ENCODE measurements around the gene CLMN. TPM values are rescaled to one million over a fixed set of nuclear protein-coding genes. Genes with fewer than 3 reads are reported as not detected.

CLMN gene
- total RNA-seq, 2 donors from 2014 or later = 2.5 to 3.0 TPM

- Mint-ChIP-seq H3K4me3 (no peak overlapping the region), H3K36me3 (ENCODE audit: insufficient read depth in 2 of 2) (peaks cover 3 to 4% of the 10 kb centered on the region in 2 donors), H3K27ac (no peak overlapping the region), H3K9me3 (peaks cover 2 to 6% of the 10 kb centered on the region in 2 donors), H3K4me1 (ENCODE audit: low read depth) (no peaks in the 10 kb centered on the region), H3K27me3 (ENCODE audit: low read depth) (peaks cover 18% of the 10 kb centered on the region)
- ATAC-seq (replicated peaks in 1 of 2) (no peak), DNase-seq (no peak)
Observed at GRCh38 chr14:95353007-95353406, 33.3 kb upstream of the CLMN start.

GRCh38 chr14:95352481-95352880 is 32.8 kb upstream of the CLMN start:
- H3K27ac Mint-ChIP-seq = no peak overlapping the region

DNA sequence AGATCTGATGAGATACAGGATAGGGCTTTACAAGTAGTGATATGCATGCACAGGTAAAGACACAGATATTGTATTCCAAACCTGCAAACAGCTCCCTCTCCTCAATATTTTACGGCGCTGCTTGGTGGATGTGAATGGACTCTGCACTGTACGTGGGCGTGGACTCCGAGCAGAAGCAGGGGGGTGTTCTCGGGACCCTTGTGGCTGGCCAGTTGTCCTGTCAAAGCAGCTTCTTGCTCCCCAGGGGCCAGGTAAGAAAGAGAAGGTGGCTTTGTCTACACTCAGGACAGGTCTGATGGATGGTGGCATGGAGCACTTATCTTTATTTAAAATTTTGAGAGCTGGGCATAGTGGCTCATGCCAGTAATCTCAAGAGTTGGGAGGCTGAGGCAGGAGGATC is 29.5 kb upstream of the CLMN start:
- peaks cover 2 to 3% of the 10 kb centered on the region in 2 donors for H3K36me3 Mint-ChIP-seq (ENCODE audit: insufficient read depth in 2 of 2)
- peaks cover 36% of the 10 kb centered on the region for H3K27me3 Mint-ChIP-seq (ENCODE audit: low read depth)
- no peak for DNase-seq
- ATAC-seq (replicated peaks in 1 of 2) = no peak
- peaks cover 2 to 3% of the 10 kb centered on the region in 2 donors for H3K9me3 Mint-ChIP-seq
- H3K27ac Mint-ChIP-seq = no peak overlapping the region
- no peak overlapping the region for H3K4me3 Mint-ChIP-seq
- H3K4me1 Mint-ChIP-seq (ENCODE audit: low read depth) = no peaks in the 10 kb centered on the region

More at GRCh38 chr14:95352481-95352880, 32.8 kb upstream of the CLMN start:
- ATAC-seq (replicated peaks in 1 of 2) = no peak
- H3K4me1 Mint-ChIP-seq (ENCODE audit: low read depth) = no peaks in the 10 kb centered on the region
- H3K27me3 Mint-ChIP-seq (ENCODE audit: low read depth) = peaks cover 18% of the 10 kb centered on the region
- no peak overlapping the region for H3K4me3 Mint-ChIP-seq
- peaks cover 2 to 6% of the 10 kb centered on the region in 2 donors for H3K9me3 Mint-ChIP-seq
- H3K36me3 Mint-ChIP-seq (ENCODE audit: insufficient read depth in 2 of 2) = peaks cover 3 to 4% of the 10 kb centered on the region in 2 donors
- DNase-seq = no peak

- ATAC-seq (replicated peaks in 1 of 2) = no peak
- Mint-ChIP-seq H3K27ac (no peak overlapping the region), H3K4me1 (ENCODE audit: low read depth) (no peaks in the 10 kb centered on the region), H3K27me3 (ENCODE audit: low read depth) (peaks cover 37% of the 10 kb centered on the region), H3K36me3 (ENCODE audit: insufficient read depth in 2 of 2) (no peaks in the 10 kb centered on the region), H3K9me3 (no peaks in the 10 kb centered on the region), H3K4me3 (no peak overlapping the region)
- DNase-seq = no peak
Observed at GRCh38 chr14:95348395-95349080, 28.8 kb upstream of the CLMN start.

- H3K4me1 Mint-ChIP-seq (ENCODE audit: low read depth) = no peaks in the 10 kb centered on the region
- H3K27ac Mint-ChIP-seq = no peak overlapping the region
- no peaks in the 10 kb centered on the region for H3K9me3 Mint-ChIP-seq
- H3K36me3 Mint-ChIP-seq (ENCODE audit: insufficient read depth in 2 of 2) = no peaks in the 10 kb centered on the region
- no peak for DNase-seq
- no peak overlapping the region for H3K4me3 Mint-ChIP-seq
- ATAC-seq (replicated peaks in 1 of 2) = no peak
- peaks cover 41% of the 10 kb centered on the region for H3K27me3 Mint-ChIP-seq (ENCODE audit: low read depth)
Observed at GRCh38 chr14:95346820-95347219, 27.1 kb upstream of the CLMN start.

DNA sequence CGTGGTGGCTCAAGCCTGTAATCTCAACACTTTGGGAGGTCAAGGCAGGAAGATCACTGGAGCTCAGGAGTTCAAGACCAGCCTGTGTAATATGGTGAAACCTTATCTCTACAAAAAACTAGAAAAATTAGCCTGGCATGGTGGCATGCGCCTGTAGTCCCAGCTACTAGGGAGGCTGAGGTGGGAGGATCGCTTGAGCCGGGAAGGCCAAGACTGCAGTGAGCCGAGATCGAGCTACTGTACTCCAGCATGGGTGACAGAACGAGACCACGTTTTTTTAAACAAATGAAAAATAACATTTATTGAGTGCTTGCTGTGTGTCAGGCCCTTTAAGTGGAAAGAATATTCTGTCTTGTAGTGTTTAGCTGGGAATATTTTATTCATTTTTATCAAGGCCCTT is 26.6 kb upstream of the CLMN start:
- no peaks in the 10 kb centered on the region for H3K9me3 Mint-ChIP-seq
- H3K4me1 Mint-ChIP-seq (ENCODE audit: low read depth) = no peaks in the 10 kb centered on the region
- no peak for DNase-seq
- peaks cover 46% of the 10 kb centered on the region for H3K27me3 Mint-ChIP-seq (ENCODE audit: low read depth)
- H3K4me3 Mint-ChIP-seq = no peak overlapping the region
- no peak for ATAC-seq (replicated peaks in 1 of 2)
- no peak overlapping the region for H3K27ac Mint-ChIP-seq
- no peaks in the 10 kb centered on the region for H3K36me3 Mint-ChIP-seq (ENCODE audit: insufficient read depth in 2 of 2)

- ATAC-seq (replicated peaks in 1 of 2) = no peak
- H3K27ac Mint-ChIP-seq = no peak overlapping the region
- H3K27me3 Mint-ChIP-seq (ENCODE audit: low read depth) = peaks cover 49% of the 10 kb centered on the region
- peaks cover 0 to 2% of the 10 kb centered on the region in 2 donors for H3K9me3 Mint-ChIP-seq
- no peak overlapping the region for H3K4me3 Mint-ChIP-seq
- H3K4me1 Mint-ChIP-seq (ENCODE audit: low read depth) = no peaks in the 10 kb centered on the region
- no peak for DNase-seq
- peaks cover 0 to 3% of the 10 kb centered on the region in 2 donors for H3K36me3 Mint-ChIP-seq (ENCODE audit: insufficient read depth in 2 of 2)
Observed at GRCh38 chr14:95345032-95345431, 25.3 kb upstream of the CLMN start.

GRCh38 chr14:95344536-95344935 is 24.8 kb upstream of the CLMN start:
- ATAC-seq (replicated peaks in 1 of 2) (no peak), DNase-seq (no peak)
- Mint-ChIP-seq H3K36me3 (ENCODE audit: insufficient read depth in 2 of 2) (peaks cover 0 to 3% of the 10 kb centered on the region in 2 donors), H3K4me1 (ENCODE audit: low read depth) (no peaks in the 10 kb centered on the region), H3K4me3 (no peak overlapping the region), H3K9me3 (peaks cover 0 to 2% of the 10 kb centered on the region in 2 donors), H3K27me3 (ENCODE audit: low read depth) (peaks cover 46% of the 10 kb centered on the region), H3K27ac (no peak overlapping the region)

- Mint-ChIP-seq H3K4me1 (ENCODE audit: low read depth) (no peaks in the 10 kb centered on the region), H3K4me3 (no peak overlapping the region), H3K36me3 (ENCODE audit: insufficient read depth in 2 of 2) (peaks cover 0 to 3% of the 10 kb centered on the region in 2 donors), H3K27ac (no peak overlapping the region), H3K27me3 (ENCODE audit: low read depth) (peaks cover 43% of the 10 kb centered on the region), H3K9me3 (peaks cover 0 to 2% of the 10 kb centered on the region in 2 donors)
- DNase-seq (no peak), ATAC-seq (replicated peaks in 1 of 2) (no peak)
Observed at GRCh38 chr14:95341564-95341963, 21.9 kb upstream of the CLMN start.

DNA sequence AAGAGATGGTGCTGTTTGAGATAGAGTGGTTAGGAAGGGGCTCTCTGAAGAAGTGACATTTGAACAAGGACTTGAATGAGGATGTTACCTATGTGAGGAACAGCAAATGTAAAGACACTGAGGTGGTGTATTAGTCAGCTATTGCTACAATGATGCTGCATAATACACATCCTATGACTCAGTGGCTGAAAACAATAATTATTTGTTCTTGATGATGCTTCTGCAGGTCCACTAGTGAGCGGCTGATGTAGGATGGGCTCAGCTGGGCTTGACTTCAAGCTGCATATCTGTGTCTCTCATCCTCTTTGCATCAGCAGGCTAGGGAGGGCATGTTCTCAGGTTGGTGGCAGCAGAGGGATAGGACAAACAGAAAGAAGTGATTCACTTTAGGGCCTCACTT is 21.4 kb upstream of the CLMN start:
- Mint-ChIP-seq H3K9me3 (peaks cover 0 to 2% of the 10 kb centered on the region in 2 donors), H3K36me3 (ENCODE audit: insufficient read depth in 2 of 2) (peaks cover 0 to 3% of the 10 kb centered on the region in 2 donors), H3K27ac (no peak overlapping the region), H3K4me3 (no peak overlapping the region), H3K27me3 (ENCODE audit: low read depth) (peaks cover 47% of the 10 kb centered on the region), H3K4me1 (ENCODE audit: low read depth) (no peaks in the 10 kb centered on the region)
- no peak for DNase-seq
- ATAC-seq (replicated peaks in 1 of 2) = no peak

DNA sequence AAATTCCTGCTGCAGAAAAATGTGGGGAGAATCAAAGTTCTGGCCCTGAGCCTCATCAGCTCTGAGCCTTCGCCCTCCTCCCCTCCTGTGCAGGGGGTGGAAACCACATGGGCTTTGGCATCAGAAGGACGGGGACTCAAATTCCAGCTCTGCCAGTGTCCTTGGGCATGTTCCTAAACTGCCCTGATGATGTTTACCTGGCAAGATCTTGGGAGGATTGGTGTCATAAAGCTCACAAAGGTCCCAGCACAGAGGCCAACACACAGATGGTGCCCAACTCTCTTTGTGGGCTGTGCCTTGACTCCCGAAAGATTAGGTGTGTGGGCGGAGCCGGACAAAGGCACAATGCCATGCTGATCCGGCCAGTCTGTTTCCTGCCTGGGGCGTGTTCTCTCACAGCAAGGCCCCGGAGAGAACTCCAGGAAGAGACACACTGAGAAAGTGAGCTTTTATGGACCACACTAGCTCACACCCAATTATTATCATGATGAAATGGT is 20.5 kb upstream of the CLMN start:
- no peak overlapping the region for H3K27ac Mint-ChIP-seq
- DNase-seq (no peak), ATAC-seq (replicated peaks in 1 of 2) (no peak)
- peaks cover 0 to 2% of the 10 kb centered on the region in 2 donors for H3K9me3 Mint-ChIP-seq
- no peak overlapping the region for H3K4me3 Mint-ChIP-seq
- no peaks in the 10 kb centered on the region for H3K4me1 Mint-ChIP-seq (ENCODE audit: low read depth)
- H3K36me3 Mint-ChIP-seq (ENCODE audit: insufficient read depth in 2 of 2) = peaks cover 0 to 3% of the 10 kb centered on the region in 2 donors
- peaks cover 47% of the 10 kb centered on the region for H3K27me3 Mint-ChIP-seq (ENCODE audit: low read depth)

GRCh38 chr14:95339301-95339865 is 19.7 kb upstream of the CLMN start:
- Mint-ChIP-seq H3K36me3 (ENCODE audit: insufficient read depth in 2 of 2) (peaks cover 0 to 3% of the 10 kb centered on the region in 2 donors), H3K27ac (no peak overlapping the region), H3K4me1 (ENCODE audit: low read depth) (no peaks in the 10 kb centered on the region), H3K4me3 (no peak overlapping the region), H3K9me3 (peaks cover 0 to 2% of the 10 kb centered on the region in 2 donors), H3K27me3 (ENCODE audit: low read depth) (peaks cover 39% of the 10 kb centered on the region)
- ATAC-seq (replicated peaks in 1 of 2) (no peak), DNase-seq (no peak)

DNA sequence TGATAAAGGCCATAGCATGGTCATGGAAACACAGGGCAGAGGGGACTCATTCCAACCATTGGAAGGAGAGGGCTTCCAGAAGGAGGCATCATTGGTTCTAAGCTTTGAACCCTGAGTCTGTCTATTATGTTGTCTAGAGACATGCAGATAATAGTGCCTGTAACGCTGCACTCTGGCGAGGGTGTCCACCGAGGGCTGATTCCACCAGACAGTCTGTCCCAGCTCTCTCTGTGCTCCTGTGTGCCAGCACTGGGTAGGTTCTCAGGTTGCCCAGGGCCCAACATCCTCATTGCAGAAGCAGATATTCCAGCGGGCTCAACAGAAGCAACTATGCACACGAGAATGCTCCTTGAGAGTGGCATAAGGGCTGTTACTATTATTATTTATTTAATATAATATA is 18.7 kb upstream of the CLMN start:
- Mint-ChIP-seq H3K27me3 (ENCODE audit: low read depth) (peaks cover 37% of the 10 kb centered on the region), H3K9me3 (peaks cover 0 to 2% of the 10 kb centered on the region in 2 donors), H3K27ac (no peak overlapping the region), H3K36me3 (ENCODE audit: insufficient read depth in 2 of 2) (peaks cover 0 to 3% of the 10 kb centered on the region in 2 donors), H3K4me3 (no peak overlapping the region), H3K4me1 (ENCODE audit: low read depth) (no peaks in the 10 kb centered on the region)
- ATAC-seq (replicated peaks in 1 of 2) (no peak), DNase-seq (no peak)

Data from activated T-cell treated with anti-CD3 and anti-CD28 coated beads, Interleukin-2, amount 50 U/mL, for 72 hours (primary cell).